PC-9 (cell line): Measurements from ENCODE around the gene NAALADL1.

ENCODE experiments used
- CTCF ChIP-seq: fragments of 200-600 bp; sonication (generic); conservative IDR thresholded peaks from 2 replicates; pipeline ENCODE4 v1.6.1; 2017; ENCODE audit warnings: mixed run types, antibody characterized with exemption, mild to moderate bottlenecking, moderate library complexity
- EZH2 ChIP-seq: fragments of 200-600 bp; sonication (generic); IDR thresholded peaks from 2 replicates; pipeline ENCODE4 v1.8.0; 2017; ENCODE audit warnings: antibody characterized with exemption, low read depth

DNA sequence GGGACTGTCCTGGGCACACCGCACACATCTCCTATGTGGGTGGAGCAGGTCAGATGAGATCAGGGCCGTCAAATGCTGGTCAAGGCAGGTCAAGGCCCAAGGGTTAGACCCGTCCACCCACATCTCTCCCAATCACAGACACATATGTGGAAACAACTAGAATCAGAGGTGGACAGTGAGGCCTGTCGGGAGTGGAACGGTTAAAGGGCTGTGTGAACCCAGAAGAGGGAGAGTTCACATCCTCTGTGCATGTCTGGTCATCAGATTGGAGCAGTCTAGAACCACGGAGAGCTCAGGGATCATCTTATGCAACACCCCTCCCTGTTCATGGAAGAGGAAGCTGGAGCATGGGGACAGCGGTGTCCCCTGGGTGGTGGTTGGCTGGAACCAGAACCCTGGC is 38.5 kb downstream of the NAALADL1 start:
- TF ChIP-seq CTCF (no peak), EZH2 (no peak)
